Limb (tissue), 2 donors: ENCODE results near the gene GPR161.

ENCODE experiments used
- DNase-seq, 2 donors: peaks; one replicate each; pipeline ENCODE4 v3.0.0-alpha.2; 2016; ENCODE audit errors: extremely low spot score in 2 of 2

The GPR161 gene

GRCh38 chr1:168106274-168106673 is 30.5 kb downstream of the GPR161 start:
- DNase-seq, result no peak

GRCh38 chr1:168105846-168106245 is 30.9 kb downstream of the GPR161 start:
- DNase-seq, result no peak

GRCh38 chr1:168104535-168104934 is 32.2 kb downstream of the GPR161 start:
- DNase-seq, result no peak

- no peak for DNase-seq
Observed at GRCh38 chr1:168102487-168102886, 34.2 kb downstream of the GPR161 start.

GRCh38 chr1:168101336-168101735 is 35.4 kb downstream of the GPR161 start:
- no peak for DNase-seq

- no peak for DNase-seq
Observed at GRCh38 chr1:168100315-168101002, 36.3 kb downstream of the GPR161 start.

- DNase-seq, result no peak
Observed at GRCh38 chr1:168099337-168099801, 37.4 kb downstream of the GPR161 start.

GRCh38 chr1:168098534-168099320 is 38.0 kb downstream of the GPR161 start:
- no peak for DNase-seq

GRCh38 chr1:168097921-168098528 is 38.7 kb downstream of the GPR161 start:
- DNase-seq, result no peak

- DNase-seq, result no peak
Observed at GRCh38 chr1:168096296-168097165, 40.2 kb downstream of the GPR161 start.

GRCh38 chr1:168095476-168095875 is 41.3 kb downstream of the GPR161 start:
- no peak for DNase-seq

GRCh38 chr1:168093616-168094015 is 43.1 kb downstream of the GPR161 start:
- DNase-seq, result no peak

- no peak for DNase-seq
Observed at GRCh38 chr1:168092566-168093355, 44.0 kb downstream of the GPR161 start.

GRCh38 chr1:168091720-168092550 is 44.8 kb downstream of the GPR161 start:
- DNase-seq, result no peak

- DNase-seq, result no peak
Observed at GRCh38 chr1:168091063-168091462, 45.7 kb downstream of the GPR161 start.

GRCh38 chr1:168090395-168090794 is 46.3 kb downstream of the GPR161 start:
- DNase-seq, result no peak

- no peak for DNase-seq
Observed at GRCh38 chr1:168089979-168090337, 46.8 kb downstream of the GPR161 start.

GRCh38 chr1:168089326-168089978 is 47.3 kb downstream of the GPR161 start:
- no peak for DNase-seq
